Hematopoietic multipotent progenitor cell treated with erythropoietin and hydrocortisone succinate and interleukin-3 and kit ligand, for 8 days (in vitro differentiated cells): Measurements from ENCODE around the gene OR8B3.
"Not testable (repeated sequence)": the region's sequence is repeated elsewhere in the genome, so short reads cannot be mapped to it uniquely, and the experiment has no call there.

Source experiments
- DNase-seq: peaks from one replicate; pipeline ENCODE4 v3.0.0-alpha.2; 2015

Gene OR8B3

DNA sequence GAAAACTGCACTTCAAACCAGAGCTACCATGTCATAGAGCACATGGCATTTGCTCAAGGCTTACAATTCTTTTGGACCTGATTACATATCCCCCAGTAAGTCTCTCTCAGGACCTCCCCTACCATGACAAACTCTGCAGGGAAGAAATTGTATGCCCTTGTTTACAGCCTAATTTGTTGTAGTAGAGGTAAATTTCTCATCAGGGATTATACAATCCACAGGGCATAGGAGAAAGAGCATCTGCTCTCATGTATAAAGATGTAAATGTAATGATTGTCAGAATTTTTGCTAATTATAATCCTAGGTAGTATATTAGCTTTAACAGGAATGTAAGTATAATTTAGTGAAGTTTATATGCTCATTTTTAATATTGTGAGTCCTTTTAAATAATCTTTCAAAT lies at the start of gene OR8B3:
Gene OR8B3, minus strand, starts transcription at position 101 of the 400 bp plus-strand sequence. CDS start 1,673 bp downstream, outside the sequence.
- DNase-seq, result no peak

DNA sequence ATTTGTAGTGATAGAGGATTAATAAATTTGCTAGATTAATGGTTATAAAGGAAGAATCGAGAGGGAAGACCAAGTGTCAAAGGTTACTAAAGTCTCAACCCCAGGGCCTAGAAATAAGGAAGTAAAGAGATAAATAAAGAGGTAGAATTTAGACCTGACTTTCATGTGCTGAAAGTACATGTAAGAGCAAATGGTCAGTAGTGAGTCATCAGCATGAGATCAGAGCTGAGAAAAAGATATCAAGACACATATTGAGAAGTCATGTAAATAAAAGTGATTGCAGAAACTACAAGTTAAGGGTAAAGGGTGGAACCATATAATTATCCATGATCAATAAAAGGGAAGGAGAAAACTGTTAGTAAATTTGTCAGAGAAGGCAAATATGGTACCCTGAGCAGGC lies 48.1 kb upstream of the OR8B3 start:
- no peak for DNase-seq

DNA sequence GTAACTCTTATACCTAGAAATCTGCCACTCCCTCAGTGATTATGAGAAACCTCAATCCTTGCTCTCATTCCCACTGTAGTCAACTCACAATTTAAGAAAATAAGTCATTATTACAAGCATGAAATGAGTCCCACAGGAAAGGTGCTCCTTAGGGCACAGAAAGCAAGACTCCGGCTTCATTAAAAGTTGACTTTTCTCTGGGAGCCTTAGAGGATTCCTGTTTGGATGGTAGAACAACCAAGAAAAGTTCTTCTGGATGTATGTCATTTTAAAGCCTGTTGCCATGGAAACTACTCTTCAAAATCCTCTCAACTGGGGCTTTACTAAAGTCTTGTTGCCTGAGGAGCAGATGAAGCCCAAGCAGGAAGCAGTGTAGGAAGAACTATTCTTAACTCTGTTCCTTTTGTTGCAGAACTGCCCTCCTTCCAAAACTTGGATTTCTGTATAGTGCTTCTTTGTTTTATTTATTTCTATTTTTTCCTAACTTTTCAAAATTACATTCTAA lies 46.9 kb upstream of the OR8B3 start, which contains the start of gene OR8B8:
Gene OR8B8, minus strand, starts transcription at position 51 of the 505 bp plus-strand sequence. CDS start 4,611 bp downstream, outside the sequence.
- no peak for DNase-seq

- DNase-seq, result no peak
Measured at GRCh38 chr11:124442847-124443246, 44.0 kb upstream of the OR8B3 start.

DNA sequence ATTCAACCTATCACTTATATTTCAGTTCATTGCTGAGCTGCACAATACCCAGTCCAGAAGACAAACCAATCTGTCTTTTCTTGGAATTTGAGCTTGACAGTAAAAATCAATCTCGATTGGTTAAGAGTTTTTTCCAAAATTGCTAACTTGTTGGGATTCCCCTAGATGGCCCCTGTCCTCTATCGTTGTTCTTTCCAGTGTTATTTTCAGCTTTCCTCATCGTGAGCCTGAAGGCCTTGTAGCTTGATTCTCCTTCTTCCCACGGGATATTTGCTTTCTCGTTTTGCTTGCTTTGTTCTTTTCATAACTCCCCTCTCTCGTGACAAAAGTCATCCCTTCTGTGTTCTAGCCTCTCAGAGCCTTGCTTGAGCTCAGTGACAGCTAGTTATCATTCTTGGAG lies 43.6 kb upstream of the OR8B3 start:
- DNase-seq, result no peak

GRCh38 chr11:124441519-124441918 lies 42.7 kb upstream of the OR8B3 start:
- no peak for DNase-seq

- DNase-seq, result no peak
Measured at GRCh38 chr11:124441081-124441480, 42.3 kb upstream of the OR8B3 start.

- DNase-seq, result no peak
Measured at GRCh38 chr11:124440608-124441007, 41.8 kb upstream of the OR8B3 start.

DNA sequence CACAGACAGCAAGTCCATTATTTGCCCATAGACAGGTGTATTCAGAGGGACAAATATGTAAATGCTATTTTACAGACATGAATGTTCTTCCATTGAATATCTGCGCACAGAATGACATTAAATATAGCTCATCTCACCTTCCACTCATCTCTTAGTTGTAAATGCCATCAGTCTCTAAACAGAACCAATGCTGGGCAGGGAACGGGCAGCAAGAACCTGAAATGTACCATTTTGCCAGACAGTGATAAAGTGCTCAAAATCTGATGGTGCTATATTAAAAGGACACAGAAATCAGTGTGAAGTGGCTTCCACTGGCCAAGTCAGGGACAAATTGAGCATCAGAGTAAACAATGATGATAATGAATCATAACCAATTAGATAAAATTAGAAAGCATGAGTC lies 35.9 kb upstream of the OR8B3 start:
- DNase-seq, result no peak

DNA sequence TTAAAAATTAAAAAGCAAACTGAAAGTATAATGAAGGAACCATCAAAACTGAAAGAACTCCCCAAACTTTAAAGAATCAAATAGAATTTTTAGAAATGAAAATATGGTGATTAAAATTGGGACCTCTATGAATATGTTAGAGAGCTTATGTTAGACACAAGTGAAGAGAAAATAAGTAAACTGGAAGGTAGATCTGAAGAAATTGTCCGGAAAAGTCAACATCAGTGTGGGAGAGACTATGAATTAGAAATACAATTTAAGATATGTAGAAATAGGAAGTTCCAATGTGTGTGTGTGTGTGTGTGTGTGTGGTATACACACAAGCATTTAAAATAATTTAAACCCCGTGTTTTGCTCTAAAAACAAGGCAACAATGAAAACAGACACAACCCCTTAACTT lies 30.8 kb upstream of the OR8B3 start:
- DNase-seq, result no peak

DNA sequence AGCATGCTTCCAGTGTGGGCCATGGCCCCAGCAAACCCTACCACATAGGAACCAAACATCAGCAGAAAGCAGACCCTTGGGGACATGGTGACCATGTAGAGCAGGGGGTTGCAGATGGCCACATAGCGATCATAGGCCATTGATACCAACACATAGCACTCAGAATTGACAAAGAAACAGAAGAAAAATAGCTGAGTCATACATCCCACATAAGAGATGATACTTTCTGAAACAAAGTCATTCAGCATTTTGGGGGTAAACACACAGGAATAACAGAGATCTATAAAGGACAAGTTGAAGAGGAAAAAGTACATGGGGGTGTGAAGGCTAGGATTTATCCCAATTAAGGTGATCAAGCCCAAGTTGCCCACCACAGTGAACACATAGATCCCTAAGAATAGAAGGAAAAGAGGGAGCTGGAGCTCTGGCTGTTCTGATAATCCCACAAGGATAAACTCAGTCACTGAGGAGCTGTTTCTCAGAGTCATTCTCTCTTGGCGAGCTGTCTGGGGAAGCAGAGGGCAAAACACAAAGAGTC lies 25.6 kb upstream of the OR8B3 start, which contains the start of gene OR8B4:
Gene OR8B4, minus strand, starts transcription at position 488 of the 538 bp plus-strand sequence. Its CDS starts 0 bp downstream, at position 488.
- DNase-seq, result no peak

- DNase-seq, result no peak
Measured at GRCh38 chr11:124421043-124421442, 22.2 kb upstream of the OR8B3 start.

DNA sequence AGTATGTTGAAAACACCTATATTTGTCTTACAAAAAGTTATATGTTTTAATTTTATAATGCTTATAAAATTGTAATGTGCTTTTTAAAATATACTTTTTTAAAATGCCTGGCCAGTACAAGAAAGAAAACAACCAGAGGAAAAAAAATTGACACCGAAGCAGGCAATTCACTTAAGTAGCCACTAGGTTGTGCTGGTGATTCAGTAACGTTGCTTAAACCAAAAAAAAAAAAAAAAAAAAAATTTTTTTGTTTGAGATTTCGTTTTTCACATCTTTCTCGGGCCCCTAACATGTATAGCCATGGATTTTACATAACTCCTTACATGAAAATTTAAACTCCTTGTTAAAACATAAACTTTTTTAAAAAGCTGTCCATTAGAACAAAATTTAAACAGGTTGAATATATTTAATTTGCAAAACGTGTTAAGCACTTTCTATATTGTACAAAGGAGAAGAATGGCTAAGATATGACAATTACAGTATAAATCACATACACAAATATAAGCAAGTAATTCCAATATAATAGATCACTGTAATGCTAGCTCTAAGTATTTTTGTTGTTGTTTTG lies 16.6 kb upstream of the OR8B3 start:
- DNase-seq, result peak; percentile 16

GRCh38 chr11:124409906-124410305 lies 11.1 kb upstream of the OR8B3 start:
- no peak for DNase-seq

GRCh38 chr11:124405581-124405980 lies 6.8 kb upstream of the OR8B3 start:
- no peak for DNase-seq

- DNase-seq, result not testable (repeated sequence)
Measured at GRCh38 chr11:124403186-124403585, 4.4 kb upstream of the OR8B3 start.

DNA sequence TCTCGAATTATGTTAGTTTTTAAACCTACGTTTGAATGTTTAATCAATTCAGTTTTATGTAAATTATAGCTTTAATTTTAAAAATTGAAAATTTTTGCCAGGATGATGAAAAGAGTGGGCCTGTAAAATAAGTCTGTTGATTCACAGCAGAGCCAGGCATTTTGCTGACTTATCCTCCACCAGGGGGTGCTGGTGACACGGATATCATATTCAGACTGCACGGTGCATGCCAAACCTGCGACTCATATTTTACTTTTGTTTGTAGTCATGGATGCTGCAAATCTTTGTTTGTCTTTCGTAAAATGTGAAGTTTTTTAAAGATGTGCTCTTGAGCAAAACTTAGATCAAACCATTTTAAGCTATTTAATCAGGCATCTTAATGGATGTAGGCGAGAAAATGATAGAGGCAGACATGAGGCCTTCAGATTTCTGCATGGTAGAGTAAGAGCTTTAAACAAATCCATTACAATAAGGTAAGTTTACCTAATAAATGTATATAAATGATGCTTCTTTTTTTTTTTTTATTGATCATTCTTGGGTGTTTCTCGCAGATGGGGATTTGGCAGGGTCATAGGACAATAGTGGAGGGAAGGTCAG lies 3.6 kb upstream of the OR8B3 start:
- peak; percentile 76 for DNase-seq

GRCh38 chr11:124396847-124397246 lies 2.0 kb downstream of the OR8B3 start:
- DNase-seq, result not testable (repeated sequence)

DNA sequence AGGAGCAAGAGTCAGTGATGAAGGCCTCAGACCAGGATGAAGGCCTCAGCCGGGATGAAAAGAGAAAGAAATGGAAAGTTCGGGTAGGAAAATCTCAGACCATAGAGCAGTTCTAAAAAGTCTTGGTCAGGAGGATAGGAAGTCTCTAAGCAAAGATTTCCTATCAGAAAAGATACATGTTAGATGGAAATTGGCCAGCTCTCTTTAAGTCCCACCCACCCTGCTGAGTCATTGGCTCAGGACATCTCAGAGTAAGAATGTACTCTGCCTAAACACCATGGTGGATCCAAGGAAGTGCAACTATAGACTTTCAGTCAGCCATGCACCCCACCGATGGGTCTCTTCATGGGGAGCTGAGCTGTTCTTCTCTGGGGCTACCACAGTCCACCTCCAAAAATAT lies 4.4 kb downstream of the OR8B3 start:
- DNase-seq, result peak; percentile 19

DNA sequence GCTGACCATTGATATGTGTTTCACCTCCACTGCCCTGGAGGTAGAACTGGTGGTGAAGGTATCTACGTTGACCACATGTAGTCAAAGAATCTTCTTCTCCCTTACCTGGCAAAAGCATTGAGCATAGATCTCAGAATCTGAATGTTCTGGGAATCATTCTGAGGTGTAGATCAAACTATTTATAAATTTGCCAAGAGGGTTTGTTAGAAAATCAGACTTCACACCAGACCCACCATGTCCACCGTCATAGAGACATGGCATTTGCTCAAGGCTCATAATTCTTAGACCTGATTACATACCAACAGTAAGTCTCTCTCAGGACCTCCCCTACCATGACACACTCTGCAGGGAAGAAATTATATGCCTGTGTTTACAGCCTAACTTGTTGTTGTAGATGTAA lies 14.4 kb downstream of the OR8B3 start, which contains the start of gene OR8B2:
Gene OR8B2, minus strand, starts transcription at position 101 of the 400 bp plus-strand sequence. CDS start 1,156 bp downstream, outside the sequence.
- DNase-seq, result no peak

DNA sequence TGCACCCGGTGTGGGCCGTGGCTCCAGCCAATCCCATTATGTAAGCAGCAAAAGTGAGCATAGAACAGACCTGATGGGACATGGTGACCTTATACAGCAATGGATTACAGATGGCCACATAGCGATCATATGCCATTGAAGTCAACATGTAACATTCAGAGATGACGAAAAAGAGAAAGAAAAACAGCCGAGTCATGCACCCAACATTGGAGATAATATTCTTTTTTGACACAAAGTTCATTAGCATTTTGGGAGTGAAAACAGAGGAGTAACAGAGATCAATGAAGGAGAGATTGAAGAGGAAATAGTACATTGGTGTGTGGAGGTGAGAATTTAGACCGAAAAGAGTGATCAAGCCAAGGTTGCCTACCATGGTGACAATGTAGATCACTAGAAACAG lies 16.0 kb downstream of the OR8B3 start:
- not testable (repeated sequence) for DNase-seq

DNA sequence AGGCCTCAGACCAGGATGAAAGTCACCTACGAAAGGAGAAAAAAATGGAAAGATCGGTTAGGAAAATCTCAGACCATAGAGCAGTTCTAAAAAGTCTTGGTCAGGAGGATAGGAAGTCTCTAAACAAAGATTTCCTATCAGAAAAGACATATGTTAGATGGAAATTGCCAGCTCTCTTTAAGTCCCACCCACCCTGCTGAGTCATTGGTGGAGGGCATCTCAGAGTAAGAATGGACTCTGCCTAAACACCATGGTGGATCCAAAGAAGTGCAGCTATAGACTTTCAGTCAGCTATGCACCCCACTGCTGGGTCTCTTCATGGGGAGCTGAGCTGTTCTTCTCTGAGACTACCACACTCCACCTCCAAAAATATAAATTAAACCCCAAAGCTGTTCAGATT lies 18.2 kb downstream of the OR8B3 start:
- no peak for DNase-seq

DNA sequence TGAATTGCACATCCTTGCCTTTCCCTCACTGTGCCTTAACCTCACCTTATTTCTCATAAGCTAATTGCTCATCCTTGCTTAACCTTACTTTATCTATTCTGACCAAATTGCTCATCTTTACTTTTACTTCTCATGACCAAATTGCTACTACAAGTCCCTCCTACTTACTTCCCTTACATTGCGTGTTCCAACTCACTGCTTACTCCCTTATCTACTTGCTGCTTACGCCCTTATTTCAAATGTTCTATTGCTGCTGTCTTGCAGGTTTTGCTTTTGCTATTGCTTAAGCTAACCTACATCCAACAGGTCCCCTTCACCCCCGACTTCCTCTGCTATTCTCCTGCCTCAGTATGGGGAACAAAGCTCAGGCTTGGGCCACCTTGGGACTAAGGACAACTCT lies 22.5 kb downstream of the OR8B3 start:
- DNase-seq, result no peak

GRCh38 chr11:124359566-124359965 lies 39.3 kb downstream of the OR8B3 start:
- DNase-seq, result no peak
